ENCODE results near the gene SPOCK2.

SPOCK2 gene

GRCh38 chr10:72069751-72070526 is 18.4 kb downstream of the SPOCK2 start:
- no peak for DNase-seq

GRCh38 chr10:72068901-72069446 is 19.4 kb downstream of the SPOCK2 start:
- DNase-seq: no peak

GRCh38 chr10:72068126-72068765 is 20.1 kb downstream of the SPOCK2 start:
- no peak for DNase-seq

GRCh38 chr10:72067463-72068125 is 20.8 kb downstream of the SPOCK2 start:
- no peak for DNase-seq

- DNase-seq: no peak
Measured at GRCh38 chr10:72066318-72067284, 21.8 kb downstream of the SPOCK2 start.

GRCh38 chr10:72065439-72066025 is 22.8 kb downstream of the SPOCK2 start:
- DNase-seq: no peak

GRCh38 chr10:72063703-72064391 is 24.5 kb downstream of the SPOCK2 start:
- no peak for DNase-seq

GRCh38 chr10:72062832-72063702 is 25.3 kb downstream of the SPOCK2 start:
- no peak for DNase-seq

GRCh38 chr10:72062382-72062781 is 26.0 kb downstream of the SPOCK2 start:
- no peak for DNase-seq

GRCh38 chr10:72061930-72062329 is 26.4 kb downstream of the SPOCK2 start:
- no peak for DNase-seq

- DNase-seq: no peak
Measured at GRCh38 chr10:72061491-72061890, 26.9 kb downstream of the SPOCK2 start.

- DNase-seq: no peak
Measured at GRCh38 chr10:72059843-72060822, 28.2 kb downstream of the SPOCK2 start.

GRCh38 chr10:72058989-72059842 is 29.1 kb downstream of the SPOCK2 start:
- DNase-seq: no peak

- DNase-seq: no peak
Measured at GRCh38 chr10:72058347-72058898, 29.9 kb downstream of the SPOCK2 start.

GRCh38 chr10:72056932-72057751 is 31.2 kb downstream of the SPOCK2 start:
- DNase-seq: no peak

- DNase-seq: no peak
Measured at GRCh38 chr10:72056113-72056512, 32.2 kb downstream of the SPOCK2 start.

- no peak for DNase-seq
Measured at GRCh38 chr10:72053690-72054089, 34.7 kb downstream of the SPOCK2 start.

Data from activated gamma-delta T cell (primary cell).